ENCODE results near the gene GSN. TPM values are rescaled to one million over a fixed set of nuclear protein-coding genes. Genes with fewer than 3 reads are reported as not detected.

Gene GSN
- total and polyA plus RNA-seq, 2 of the 13 experiments (the other 11 are each of a cell fraction or from before 2014, with no cell fraction given) = 294 to 307 TPM

GRCh38 chr9:121300283-121301119 lies 32.5 kb downstream of the GSN start (continued):
- peak; percentile 56; the same call in 1 of the 2 replicates for TF ChIP-seq ZBTB33 (CRISPR knock-in tag; IDR thresholded peaks at IDR 0.05)
- peak; percentile 41; the same call in 1 of the 2 replicates for TF ChIP-seq HNF4G (IDR thresholded peaks at IDR 0.05; ENCODE audit: borderline replicate concordance, low read depth, low read length)
- no peak for TF ChIP-seq HNF4G (CRISPR knock-in tag; IDR thresholded peaks at IDR 0.05; ENCODE audit: borderline replicate concordance, low read depth)
- TF ChIP-seq ZBTB7A (CRISPR knock-in tag; IDR thresholded peaks at IDR 0.05) = peak; percentile 52; the same call in 1 of the 2 replicates
- TF ChIP-seq ZNF597 (CRISPR knock-in tag; IDR thresholded peaks at IDR 0.05) = no peak
- peak; percentile 33; the same call in 1 of the 2 replicates for TF ChIP-seq HDAC1 (CRISPR knock-in tag; IDR thresholded peaks at IDR 0.05)
- 0 out of 2 replicates have a peak, but pooled peaks have one; percentile 0 for TF ChIP-seq ZNF414 (CRISPR knock-in tag; IDR thresholded peaks at IDR 0.05)
- peak; percentile 23; the same call in 1 of the 2 replicates for TF ChIP-seq POLR2G (IDR thresholded peaks at IDR 0.05; ENCODE audit: low read depth, low read length)
- peak; percentile 89 for TF ChIP-seq ZNF775 (CRISPR knock-in tag; IDR thresholded peaks at IDR 0.05; ENCODE audit: borderline replicate concordance)
- 0 out of 2 replicates have a peak, but pooled peaks have one; percentile 41 for TF ChIP-seq ZMYM2 (CRISPR knock-in tag; IDR thresholded peaks at IDR 0.05)
- peak; percentile 10 for TF ChIP-seq ZNF407 (CRISPR knock-in tag; IDR thresholded peaks at IDR 0.05; ENCODE audit: not compliant biosample characterization)
- 0 out of 2 replicates have a peak, but pooled peaks have one; percentile 17 for TF ChIP-seq PITX1 (CRISPR knock-in tag; IDR thresholded peaks at IDR 0.05)
- 0 out of 2 replicates have a peak, but pooled peaks have one; percentile 8 for TF ChIP-seq ZNF501 (CRISPR knock-in tag; IDR thresholded peaks at IDR 0.05)
- no peak for TF ChIP-seq BCL3 (CRISPR knock-in tag; IDR thresholded peaks at IDR 0.05)

Data from HepG2 (cell line).